Measurements from ENCODE around the gene KRT23. TPM values are rescaled to one million over a fixed set of nuclear protein-coding genes. Genes with fewer than 3 reads are reported as not detected.
A peak's percentile ranks its signal among the peaks of the same experiment; 100 is the strongest.

The KRT23 gene
- total RNA-seq, 1 experiment from 2014 or later: not detected

DNA sequence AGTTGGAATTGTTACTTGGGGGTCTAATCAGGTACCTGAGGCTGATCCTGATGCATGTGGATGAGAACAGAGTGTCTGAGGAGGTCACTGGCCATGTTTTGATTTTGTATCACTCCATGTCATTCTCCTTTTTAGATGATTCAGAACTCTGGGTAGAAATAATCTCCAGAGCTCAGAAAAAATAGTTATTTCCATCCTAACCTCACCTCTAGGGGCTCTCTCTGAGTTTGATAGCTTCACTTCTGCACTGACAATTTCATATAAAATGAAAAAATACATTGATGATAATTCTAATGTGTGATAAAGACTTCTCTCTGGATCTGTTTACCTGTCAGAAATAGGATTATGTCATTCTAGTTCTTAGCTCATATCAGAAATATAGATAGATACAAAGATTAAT lies 64.2 kb downstream of the KRT23 start:
- TF ChIP-seq, protein P1, sequence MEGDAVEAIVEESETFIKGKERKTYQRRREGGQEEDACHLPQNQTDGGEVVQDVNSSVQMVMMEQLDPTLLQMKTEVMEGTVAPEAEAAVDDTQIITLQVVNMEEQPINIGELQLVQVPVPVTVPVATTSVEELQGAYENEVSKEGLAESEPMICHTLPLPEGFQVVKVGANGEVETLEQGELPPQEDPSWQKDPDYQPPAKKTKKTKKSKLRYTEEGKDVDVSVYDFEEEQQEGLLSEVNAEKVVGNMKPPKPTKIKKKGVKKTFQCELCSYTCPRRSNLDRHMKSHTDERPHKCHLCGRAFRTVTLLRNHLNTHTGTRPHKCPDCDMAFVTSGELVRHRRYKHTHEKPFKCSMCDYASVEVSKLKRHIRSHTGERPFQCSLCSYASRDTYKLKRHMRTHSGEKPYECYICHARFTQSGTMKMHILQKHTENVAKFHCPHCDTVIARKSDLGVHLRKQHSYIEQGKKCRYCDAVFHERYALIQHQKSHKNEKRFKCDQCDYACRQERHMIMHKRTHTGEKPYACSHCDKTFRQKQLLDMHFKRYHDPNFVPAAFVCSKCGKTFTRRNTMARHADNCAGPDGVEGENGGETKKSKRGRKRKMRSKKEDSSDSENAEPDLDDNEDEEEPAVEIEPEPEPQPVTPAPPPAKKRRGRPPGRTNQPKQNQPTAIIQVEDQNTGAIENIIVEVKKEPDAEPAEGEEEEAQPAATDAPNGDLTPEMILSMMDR (conservative IDR thresholded peaks at IDR 0.05): no peak
- Histone ChIP-seq H2AK5ac (ENCODE audit: insufficient read length, low read length) (no peak overlapping the region), H3K56ac (ENCODE audit: insufficient read length, low read depth, low read length) (no peak overlapping the region), H3K27me3 (ENCODE audit: insufficient read depth, low read length) (no peaks in the 10 kb centered on the region), H2AFZ (ENCODE audit: low read length) (no peak overlapping the region), H3K23me2 (ENCODE audit: insufficient read length, low read depth, low read length, poor library complexity, severe bottlenecking) (no peaks in the 10 kb centered on the region), H3T11ph (ENCODE audit: low read length) (no peak overlapping the region), H2BK20ac (ENCODE audit: low read depth, low read length, poor library complexity, severe bottlenecking) (no peak overlapping the region), H2BK15ac (ENCODE audit: low read depth, low read length) (no peak overlapping the region), H4K5ac (ENCODE audit: insufficient read length, low read depth, low read length) (no peak overlapping the region), H3K9ac (ENCODE audit: extremely low read depth, insufficient read length, low read length) (no peak overlapping the region), H3K4me1 (ENCODE audit: insufficient read depth, low read length) (no peaks in the 10 kb centered on the region), H4K91ac (ENCODE audit: insufficient read length, low read depth, low read length) (no peak overlapping the region), H2BK12ac (ENCODE audit: insufficient read length, low read depth, low read length) (no peak overlapping the region), H2BK5ac (ENCODE audit: insufficient read length, low read length) (no peak overlapping the region), H3K23ac (ENCODE audit: insufficient read length, low read depth, low read length) (no peak overlapping the region), H3K14ac (ENCODE audit: insufficient read depth, low read length) (no peak overlapping the region), H3K18ac (ENCODE audit: insufficient read length, low read depth, low read length) (no peak overlapping the region), H3K4me2 (ENCODE audit: insufficient read depth, insufficient read length, low read length) (no peak overlapping the region), H3K79me2 (ENCODE audit: insufficient read depth, low read length) (no peaks in the 10 kb centered on the region), H3K27ac (ENCODE audit: insufficient read length, low read depth, low read length) (no peak overlapping the region), H2BK120ac (ENCODE audit: low read depth, low read length, poor library complexity, severe bottlenecking) (no peak overlapping the region), H3K9me3 (ENCODE audit: control insufficient read depth, low read depth, low read length) (no peaks in the 10 kb centered on the region), H4K8ac (replicated peaks; ENCODE audit: insufficient read length, low read depth, low read length) (no peak overlapping the region), H4K20me1 (ENCODE audit: control insufficient read depth, insufficient read depth, insufficient read length) (no peaks in the 10 kb centered on the region), H3K4ac (ENCODE audit: low read depth, low read length) (no peak overlapping the region), H3K79me1 (ENCODE audit: insufficient read depth, low read depth, low read length, poor library complexity, severe bottlenecking) (no peaks in the 10 kb centered on the region)
- H3K36me3 Mint-ChIP-seq (ENCODE audit: insufficient read depth in 1 of 3, low read depth in 3 of 3): no peaks in the 10 kb centered on the region
- no peaks in the 10 kb centered on the region for H3K9me3 Mint-ChIP-seq
- H3K27me3 Mint-ChIP-seq (ENCODE audit: low read depth): no peaks in the 10 kb centered on the region
- DNase-seq: no peak
- H3K4me3 Mint-ChIP-seq: no peak overlapping the region
- H3K27ac Mint-ChIP-seq: 0 out of 7 replicates have a peak overlapping the region, but pooled peaks of 1 of the 3 experiments have one; percentile 11
- peaks cover 27 to 31% of the 10 kb centered on the region in 2 experiments for H3K4me1 Mint-ChIP-seq

Other genes starting within 250 kb of the KRT23 start
- gene KRT24, start 233.9 kb downstream of the KRT23 start, total RNA-seq (2021): not detected in 2 replicates
- gene KRT25, start 182.3 kb downstream of the KRT23 start, total RNA-seq (2021): not detected in 2 replicates
- not detected in 2 replicates for gene KRT26, start 165.4 kb downstream of the KRT23 start, total RNA-seq (2021)
- gene KRT27, start 155.1 kb downstream of the KRT23 start, total RNA-seq (2021): not detected in 2 replicates
- gene KRT28, start 137.7 kb downstream of the KRT23 start, total RNA-seq (2021): not detected in 2 replicates
- 24.0 and 28.4 TPM in 2 replicates for gene KRT10, start 115.0 kb downstream of the KRT23 start, total RNA-seq (2021)
- gene KRT12, start 70.4 kb downstream of the KRT23 start, total RNA-seq (2021): not detected in 2 replicates
- not detected in 2 replicates for gene KRT20, start 52.4 kb downstream of the KRT23 start, total RNA-seq (2021)
- gene KRT39, start 29.3 kb upstream of the KRT23 start, total RNA-seq (2021): not detected in 2 replicates
- gene KRT40, start 46.7 kb upstream of the KRT23 start, total RNA-seq (2021): not detected in 2 replicates
- not detected in 2 replicates for gene KRTAP3-3, start 56.5 kb upstream of the KRT23 start, total RNA-seq (2021)
- gene KRTAP3-2, start 62.3 kb upstream of the KRT23 start, total RNA-seq (2021): not detected in 2 replicates
- gene KRTAP3-1, start 71.5 kb upstream of the KRT23 start, total RNA-seq (2021): not detected in 2 replicates
- not detected in 2 replicates for gene KRTAP1-5, start 89.6 kb upstream of the KRT23 start, total RNA-seq (2021)
- not detected in 2 replicates for gene KRTAP1-4, start 92.5 kb upstream of the KRT23 start, total RNA-seq (2021)
- not detected in 2 replicates for gene KRTAP1-3, start 97.2 kb upstream of the KRT23 start, total RNA-seq (2021)
- gene KRTAP1-1, start 103.8 kb upstream of the KRT23 start, total RNA-seq (2021): not detected in 2 replicates
- gene KRTAP2-1, start 109.7 kb upstream of the KRT23 start, total RNA-seq (2021): not detected in 2 replicates
- not detected in 2 replicates for gene KRTAP2-2, start 117.6 kb upstream of the KRT23 start, total RNA-seq (2021)
- gene KRTAP2-3, start 122.5 kb upstream of the KRT23 start, total RNA-seq (2021): not detected in 2 replicates
- not detected in 2 replicates for gene KRTAP2-4, start 128.2 kb upstream of the KRT23 start, total RNA-seq (2021)
- gene KRTAP4-7, start 146.5 kb upstream of the KRT23 start, total RNA-seq (2021): not detected in 2 replicates
- not detected in 2 replicates for gene KRTAP4-8, start 160.5 kb upstream of the KRT23 start, total RNA-seq (2021)
- not detected in 2 replicates for gene KRTAP4-16, start 164.6 kb upstream of the KRT23 start, total RNA-seq (2021)
- gene KRTAP4-9, start 167.7 kb upstream of the KRT23 start, total RNA-seq (2021): not detected in 2 replicates
- gene KRTAP4-11, start 180.7 kb upstream of the KRT23 start, total RNA-seq (2021): not detected in 2 replicates
- not detected in 2 replicates for gene KRTAP4-12, start 186.5 kb upstream of the KRT23 start, total RNA-seq (2021)
- gene KRTAP4-6, start 202.9 kb upstream of the KRT23 start, total RNA-seq (2021): not detected in 2 replicates
- not detected in 2 replicates for gene KRTAP4-5, start 212.2 kb upstream of the KRT23 start, total RNA-seq (2021)
- not detected in 2 replicates for gene KRTAP4-4, start 223.1 kb upstream of the KRT23 start, total RNA-seq (2021)
- not detected in 2 replicates for gene KRTAP4-3, start 230.6 kb upstream of the KRT23 start, total RNA-seq (2021)
- gene KRTAP4-2, start 240.6 kb upstream of the KRT23 start, total RNA-seq (2021): not detected in 2 replicates
- gene KRTAP4-1, start 247.3 kb upstream of the KRT23 start, total RNA-seq (2021): not detected in 2 replicates

Data from H9 (cell line).